ENCODE measurements around the gene SSBP3.
"Not testable (repeated sequence)": the region's sequence is repeated elsewhere in the genome, so short reads cannot be mapped to it uniquely, and the experiment has no call there.

SSBP3 gene

DNA sequence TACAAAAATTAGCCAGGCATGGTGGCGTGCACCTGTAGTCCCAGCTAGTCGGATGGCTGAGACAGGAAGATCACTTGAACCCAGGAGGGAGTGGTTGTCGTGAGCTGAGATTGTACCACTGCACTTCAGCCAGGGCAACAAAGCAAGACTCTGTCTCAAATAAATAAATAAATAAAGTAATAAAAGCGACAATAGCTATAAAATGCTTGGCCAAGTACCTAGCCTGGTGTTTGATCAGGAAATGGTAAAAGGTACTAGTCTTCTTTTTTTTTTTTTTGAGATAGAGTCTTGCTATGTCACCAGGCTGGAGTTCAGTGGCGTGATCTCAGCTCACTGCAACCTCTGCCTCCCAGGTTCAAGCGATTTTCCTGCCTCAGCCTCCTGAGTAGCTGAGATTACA, 12.4 kb upstream of the SSBP3 start:
- not testable (repeated sequence) for H3K36me3 Mint-ChIP-seq, H3K4me1 Mint-ChIP-seq

DNA sequence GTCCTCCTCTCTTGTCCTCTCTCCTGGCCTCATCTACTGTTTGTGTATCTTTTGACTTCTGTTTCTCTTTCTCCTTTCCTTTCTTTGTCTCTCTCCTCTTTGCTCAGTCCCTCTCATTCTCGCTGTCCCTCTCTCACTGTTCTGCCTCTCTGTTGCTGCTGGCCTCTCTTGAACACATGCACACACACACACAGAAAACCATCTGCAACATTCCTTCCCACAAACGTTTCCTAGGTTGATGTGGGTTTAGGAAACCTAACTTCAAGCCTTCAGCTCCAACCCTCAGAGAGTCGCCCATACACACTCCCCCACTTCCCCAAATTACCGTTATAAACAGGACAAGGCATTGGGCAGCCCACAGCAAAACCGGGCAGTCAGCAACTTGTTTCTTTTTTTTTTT, 10.9 kb upstream of the SSBP3 start:
- peaks cover 38% of the 10 kb centered on the region for H3K27me3 Mint-ChIP-seq
- H3K4me1 Mint-ChIP-seq = no peaks in the 10 kb centered on the region
- ATAC-seq = no peak
- H3K9me3 Mint-ChIP-seq = no peaks in the 10 kb centered on the region
- H3K4me3 Mint-ChIP-seq = no peak overlapping the region
- no peak overlapping the region for H3K27ac Mint-ChIP-seq
- H3K36me3 Mint-ChIP-seq = no peaks in the 10 kb centered on the region

More for the DNA sequence above, 12.4 kb upstream of the SSBP3 start:
- peaks cover 38% of the 10 kb centered on the region for H3K27me3 Mint-ChIP-seq
- H3K9me3 Mint-ChIP-seq, H3K27ac Mint-ChIP-seq, H3K4me3 Mint-ChIP-seq, ATAC-seq: not testable (repeated sequence)

GRCh38 chr1:54416435-54416834, 10.2 kb upstream of the SSBP3 start:
- Mint-ChIP-seq H3K4me3 (no peak overlapping the region), H3K4me1 (no peaks in the 10 kb centered on the region), H3K27ac (no peak overlapping the region), H3K9me3 (no peaks in the 10 kb centered on the region), H3K27me3 (peaks cover 38% of the 10 kb centered on the region), H3K36me3 (no peaks in the 10 kb centered on the region)
- no peak for ATAC-seq

GRCh38 chr1:54415991-54416390, 9.8 kb upstream of the SSBP3 start:
- H3K27ac Mint-ChIP-seq = no peak overlapping the region
- no peak for ATAC-seq
- no peaks in the 10 kb centered on the region for H3K36me3 Mint-ChIP-seq
- no peaks in the 10 kb centered on the region for H3K9me3 Mint-ChIP-seq
- no peaks in the 10 kb centered on the region for H3K4me1 Mint-ChIP-seq
- peaks cover 38% of the 10 kb centered on the region for H3K27me3 Mint-ChIP-seq
- H3K4me3 Mint-ChIP-seq = no peak overlapping the region

- no peak for ATAC-seq
- no peak overlapping the region for H3K27ac Mint-ChIP-seq
- H3K9me3 Mint-ChIP-seq = no peaks in the 10 kb centered on the region
- no peaks in the 10 kb centered on the region for H3K4me1 Mint-ChIP-seq
- no peak overlapping the region for H3K4me3 Mint-ChIP-seq
- H3K36me3 Mint-ChIP-seq = no peaks in the 10 kb centered on the region
- peaks cover 38% of the 10 kb centered on the region for H3K27me3 Mint-ChIP-seq
These were observed 9.3 kb upstream of the SSBP3 start for GRCh38 chr1:54415533-54415932.

DNA sequence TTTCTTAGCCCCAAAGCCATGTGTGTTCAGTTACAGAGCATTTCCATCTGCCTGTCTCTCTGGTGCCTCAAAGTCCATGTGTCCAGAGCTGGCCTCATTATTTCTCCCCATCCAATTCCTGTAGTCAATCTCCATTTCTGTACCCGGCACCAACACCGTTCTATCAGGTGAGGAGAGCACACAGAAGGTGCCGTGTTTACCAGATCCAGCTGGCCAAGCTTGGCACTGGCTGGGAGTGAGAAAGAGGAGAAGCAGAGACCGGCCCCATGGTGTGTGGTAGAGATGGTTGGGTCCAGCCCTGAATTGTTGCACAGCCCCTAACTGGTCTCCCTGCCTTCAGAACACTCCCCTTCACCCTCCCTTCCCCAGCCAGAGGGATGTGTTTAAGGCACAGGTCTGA, 7.5 kb upstream of the SSBP3 start:
- H3K4me3 Mint-ChIP-seq = no peak overlapping the region

GRCh38 chr1:54413295-54413694, 7.1 kb upstream of the SSBP3 start:
- H3K36me3 Mint-ChIP-seq = no peaks in the 10 kb centered on the region
- H3K4me3 Mint-ChIP-seq = no peak overlapping the region
- ATAC-seq = no peak
- no peak overlapping the region for H3K27ac Mint-ChIP-seq
- H3K4me1 Mint-ChIP-seq = peaks cover 17% of the 10 kb centered on the region
- peaks cover 38% of the 10 kb centered on the region for H3K27me3 Mint-ChIP-seq
- no peaks in the 10 kb centered on the region for H3K9me3 Mint-ChIP-seq

More for the DNA sequence above, 7.5 kb upstream of the SSBP3 start:
- H3K27ac Mint-ChIP-seq = no peak overlapping the region
- H3K9me3 Mint-ChIP-seq = no peaks in the 10 kb centered on the region
- no peak for ATAC-seq
- peaks cover 13% of the 10 kb centered on the region for H3K4me1 Mint-ChIP-seq
- H3K27me3 Mint-ChIP-seq = peaks cover 38% of the 10 kb centered on the region
- no peaks in the 10 kb centered on the region for H3K36me3 Mint-ChIP-seq

DNA sequence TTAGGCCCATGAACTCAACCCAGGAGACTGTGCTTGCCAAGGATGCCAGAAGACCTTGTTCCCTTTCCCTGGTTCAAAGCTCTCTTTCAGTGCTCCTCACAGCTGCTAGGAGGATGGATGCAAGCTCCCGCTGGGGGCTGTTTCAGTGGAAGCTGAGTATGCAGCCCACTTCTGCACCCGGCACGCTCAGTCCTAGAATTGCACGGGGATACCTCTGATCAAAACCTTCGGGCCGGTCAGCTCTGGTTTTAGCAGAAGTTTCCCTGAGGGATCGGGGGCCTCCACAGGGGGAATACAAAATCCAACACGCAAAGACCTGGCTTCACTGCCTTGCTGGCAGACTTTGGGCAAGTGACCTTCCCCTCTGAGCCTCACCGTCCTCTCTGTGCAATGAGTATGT, 4.2 kb upstream of the SSBP3 start:
- Mint-ChIP-seq H3K27ac (no peak overlapping the region), H3K4me3 (no peak overlapping the region)
- no peak for ATAC-seq

DNA sequence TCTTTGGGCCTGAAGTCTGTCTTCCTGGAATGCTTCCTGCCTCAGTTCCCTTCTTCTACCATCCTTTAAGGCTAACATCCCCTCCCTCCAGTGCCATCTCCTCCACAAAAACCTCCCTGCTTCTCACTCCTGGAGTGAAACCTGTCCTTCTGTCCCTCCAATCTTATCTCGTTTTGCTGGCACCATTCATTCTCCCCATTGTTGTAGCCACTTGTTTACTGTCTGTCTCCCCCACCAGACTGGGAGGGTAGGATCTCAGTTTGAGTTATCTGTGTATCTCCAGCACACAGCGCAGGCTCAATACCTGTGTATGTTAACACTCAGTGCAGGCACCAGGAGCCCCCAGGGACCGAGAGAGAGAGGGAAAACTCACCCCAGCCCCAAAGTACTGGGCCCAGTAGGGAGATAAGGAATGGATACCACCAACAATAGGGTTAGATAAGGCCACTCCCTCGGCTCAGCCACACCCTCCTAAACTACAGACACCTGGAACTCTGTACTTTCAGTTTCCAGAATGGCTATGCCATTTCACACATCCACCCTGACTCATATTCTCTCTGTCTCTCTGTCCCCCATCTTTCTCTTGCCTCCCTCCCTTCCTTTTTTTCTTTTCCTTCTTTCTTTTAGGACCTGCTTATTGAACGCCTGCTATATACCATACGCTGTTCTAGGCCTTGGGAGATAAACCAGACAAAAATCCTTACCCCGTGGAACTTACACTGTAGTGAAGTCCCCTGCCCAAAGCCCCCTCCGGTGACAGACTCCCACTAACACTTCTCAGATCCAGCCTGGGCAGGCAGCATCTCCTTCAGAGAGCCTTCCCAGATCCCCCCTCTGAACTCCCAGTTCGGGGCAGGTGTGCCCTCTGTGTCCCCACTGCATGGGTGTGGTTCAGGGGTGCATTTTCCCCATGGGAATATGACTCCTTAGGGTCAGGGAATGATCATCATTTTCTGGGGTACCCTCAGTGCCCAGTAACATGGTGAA, 3.3 kb upstream of the SSBP3 start:
- Mint-ChIP-seq H3K4me1 (peaks cover 35% of the 10 kb centered on the region), H3K4me3 (no peak overlapping the region), H3K36me3 (no peaks in the 10 kb centered on the region), H3K9me3 (no peaks in the 10 kb centered on the region), H3K27ac (peak overlapping the region; percentile 75), H3K27me3 (peaks cover 8% of the 10 kb centered on the region)
- ATAC-seq = no peak

More for the DNA sequence above, 4.2 kb upstream of the SSBP3 start:
- Mint-ChIP-seq H3K36me3 (no peaks in the 10 kb centered on the region), H3K27me3 (peaks cover 17% of the 10 kb centered on the region), H3K9me3 (no peaks in the 10 kb centered on the region), H3K4me1 (peaks cover 28% of the 10 kb centered on the region)

DNA sequence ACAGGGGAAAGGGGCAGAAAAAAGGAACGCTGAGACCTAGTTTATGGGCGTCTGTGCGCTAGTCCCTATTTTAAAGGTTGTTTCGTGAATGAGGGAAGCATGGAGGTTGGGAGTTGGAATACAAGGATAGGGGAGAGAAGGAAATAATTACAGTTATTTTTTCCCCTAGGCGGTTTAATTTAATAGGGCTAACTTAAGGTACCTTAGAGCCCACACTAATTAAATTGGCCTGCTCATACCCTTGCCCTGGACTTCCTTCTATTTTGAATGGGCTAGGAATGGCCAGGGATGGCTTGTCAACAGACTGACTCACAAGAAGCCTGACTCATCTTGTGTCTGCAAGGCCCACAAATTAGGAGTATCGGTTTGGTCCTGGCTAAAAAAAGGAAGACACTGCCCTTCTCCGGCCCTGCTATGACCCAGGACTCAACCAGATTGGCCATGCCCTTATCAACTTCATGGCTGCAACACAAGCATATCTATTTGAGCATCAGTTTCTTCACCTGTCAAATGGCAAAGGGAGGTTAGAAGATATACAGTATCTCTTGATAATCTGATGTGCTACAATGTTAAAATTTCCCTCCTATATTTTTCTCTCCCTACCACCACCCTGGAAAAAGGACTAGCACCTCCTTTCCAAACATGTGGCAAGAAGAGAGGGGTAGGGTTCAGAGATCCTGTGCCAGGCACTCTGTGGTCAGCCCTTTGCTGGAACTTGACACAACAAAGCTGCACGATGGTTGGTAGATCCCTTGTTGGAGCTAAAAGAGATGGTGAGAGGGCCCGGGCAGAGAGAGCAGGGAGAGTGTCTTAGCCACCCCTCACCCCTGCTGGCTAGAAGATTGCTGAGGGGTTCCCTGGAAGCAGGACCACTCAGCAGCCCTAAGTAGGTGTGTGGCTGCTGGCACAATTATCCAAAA, 2.2 kb upstream of the SSBP3 start:
- H3K4me3 Mint-ChIP-seq = peak overlapping the region; percentile 25
- H3K27ac Mint-ChIP-seq = peak overlapping the region; percentile 75
- H3K27me3 Mint-ChIP-seq = no peaks in the 10 kb centered on the region
- ATAC-seq = no peak
- H3K4me1 Mint-ChIP-seq = peaks cover 46% of the 10 kb centered on the region
- no peaks in the 10 kb centered on the region for H3K36me3 Mint-ChIP-seq
- no peaks in the 10 kb centered on the region for H3K9me3 Mint-ChIP-seq

- H3K27ac Mint-ChIP-seq = peak overlapping the region; percentile 65
- no peaks in the 10 kb centered on the region for H3K27me3 Mint-ChIP-seq
- H3K9me3 Mint-ChIP-seq = no peaks in the 10 kb centered on the region
- no peaks in the 10 kb centered on the region for H3K36me3 Mint-ChIP-seq
- H3K4me3 Mint-ChIP-seq = peak overlapping the region; percentile 84
- peaks cover 52% of the 10 kb centered on the region for H3K4me1 Mint-ChIP-seq
- ATAC-seq = peak; percentile 66
These were observed 1.4 kb upstream of the SSBP3 start for GRCh38 chr1:54407404-54408146.

DNA sequence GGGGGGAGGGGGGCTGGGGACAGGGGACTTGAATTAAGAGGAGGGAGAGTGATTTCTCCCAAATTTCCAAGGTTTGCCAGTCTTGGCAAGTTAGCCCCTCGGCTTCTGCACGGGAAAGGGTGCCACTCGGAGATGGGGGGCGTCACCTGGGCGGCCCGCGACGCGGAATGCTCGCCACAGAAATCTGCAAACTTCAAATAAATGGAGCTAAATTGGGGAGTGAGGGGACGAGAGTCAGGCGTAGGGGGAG, 885 bp upstream of the SSBP3 start:
- no peaks in the 10 kb centered on the region for H3K9me3 Mint-ChIP-seq
- no peak for ATAC-seq

GRCh38 chr1:54405898-54406293, 298 bp downstream of the SSBP3 start:
- peaks cover 13% of the 10 kb centered on the region for H3K36me3 Mint-ChIP-seq
- H3K9me3 Mint-ChIP-seq = no peaks in the 10 kb centered on the region
- H3K4me3 Mint-ChIP-seq = peak overlapping the region; percentile 84
- no peak overlapping the region for H3K27ac Mint-ChIP-seq
- peaks cover 58% of the 10 kb centered on the region for H3K4me1 Mint-ChIP-seq
- H3K27me3 Mint-ChIP-seq = no peaks in the 10 kb centered on the region
- no peak for ATAC-seq

More for the DNA sequence above, 885 bp upstream of the SSBP3 start:
- Mint-ChIP-seq H3K27ac (peak overlapping the region; percentile 65), H3K27me3 (no peaks in the 10 kb centered on the region), H3K4me3 (peak overlapping the region; percentile 84), H3K36me3 (peaks cover 1% of the 10 kb centered on the region), H3K4me1 (peaks cover 52% of the 10 kb centered on the region)

- no peak for ATAC-seq
- H3K9me3 Mint-ChIP-seq = no peaks in the 10 kb centered on the region
- H3K4me3 Mint-ChIP-seq = peak overlapping the region; percentile 72
- H3K36me3 Mint-ChIP-seq = peaks cover 18% of the 10 kb centered on the region
- H3K27ac Mint-ChIP-seq = no peak overlapping the region
- no peaks in the 10 kb centered on the region for H3K27me3 Mint-ChIP-seq
- peaks cover 65% of the 10 kb centered on the region for H3K4me1 Mint-ChIP-seq
These were observed 976 bp downstream of the SSBP3 start for GRCh38 chr1:54404939-54405897.
